Activated B cell treated with CpG ODN at 0.5 μM for 24 hours (primary cell): ENCODE data around the gene TSPAN15. TPM values are rescaled to one million over a fixed set of nuclear protein-coding genes. Genes with fewer than 3 reads are reported as not detected.

Source experiments
- ATAC-seq: fragments of 200-7000 bp; cut with Tn5 transposase; one replicate; pipeline ENCODE4 v1.10.0; 2021; ENCODE audit warnings: low read depth, mild to moderate bottlenecking, moderate library complexity
- CTCF ChIA-PET: fragments of 350-600 bp; sonication (Branson Sonifier 250); formaldehyde crosslinking; loops from one replicate; lab custom pipeline; 2021; ENCODE audit warnings: antibody characterized with exemption; lab: Charles Lee
- POLR2A ChIA-PET: fragments of 350-600 bp; sonication (Branson Sonifier 250); formaldehyde crosslinking; loops from one replicate; lab custom pipeline; 2021; ENCODE audit warnings: antibody characterized with exemption; lab: Charles Lee
- DNase-seq: peaks from one replicate; pipeline ENCODE4 v3.0.0; 2022
- H3K27ac Mint-ChIP-seq: one replicate; pipeline ENCODE4 v1.8.0; 2020; ENCODE audit warnings: mixed read lengths
- H3K27me3 Mint-ChIP-seq: one replicate; pipeline ENCODE4 v1.8.0; 2021; ENCODE audit warnings: mixed read lengths
- H3K36me3 Mint-ChIP-seq: one replicate; pipeline ENCODE4 v1.8.0; 2021; ENCODE audit warnings: low read depth, mixed read lengths
- H3K4me1 Mint-ChIP-seq: one replicate; pipeline ENCODE4 v1.8.0; 2021; ENCODE audit warnings: mixed read lengths
- H3K4me3 Mint-ChIP-seq: one replicate; pipeline ENCODE4 v1.8.0; 2020; ENCODE audit warnings: mild to moderate bottlenecking, mixed read lengths
- H3K9me3 Mint-ChIP-seq: one replicate; pipeline ENCODE4 v1.8.0; 2020; ENCODE audit warnings: mixed read lengths
- intact Hi-C: fragments of 100-400 bp; cut with micrococcal nuclease; formaldehyde crosslinking; loops from one replicate; pipeline ENCODE4 v1.15.1; 2024
- total RNA-seq: library from RNA; stranded (reverse); gene quantifications from 2 replicates; pipeline ENCODE4 v1.2.3, GENCODE V29; 2022
- TF ChIP-seq, protein P1 (sequence below): fragments of 200-600 bp; IDR thresholded peaks from one replicate; pipeline ENCODE4 v1.8.0; 2022; ENCODE audit warnings: antibody characterized with exemption, mild to moderate bottlenecking

Gene TSPAN15
- total RNA-seq, 1 donor from 2014 or later = 0.35 TPM

- ATAC-seq = no peak
- no peak for DNase-seq
- TF ChIP-seq, protein P1, sequence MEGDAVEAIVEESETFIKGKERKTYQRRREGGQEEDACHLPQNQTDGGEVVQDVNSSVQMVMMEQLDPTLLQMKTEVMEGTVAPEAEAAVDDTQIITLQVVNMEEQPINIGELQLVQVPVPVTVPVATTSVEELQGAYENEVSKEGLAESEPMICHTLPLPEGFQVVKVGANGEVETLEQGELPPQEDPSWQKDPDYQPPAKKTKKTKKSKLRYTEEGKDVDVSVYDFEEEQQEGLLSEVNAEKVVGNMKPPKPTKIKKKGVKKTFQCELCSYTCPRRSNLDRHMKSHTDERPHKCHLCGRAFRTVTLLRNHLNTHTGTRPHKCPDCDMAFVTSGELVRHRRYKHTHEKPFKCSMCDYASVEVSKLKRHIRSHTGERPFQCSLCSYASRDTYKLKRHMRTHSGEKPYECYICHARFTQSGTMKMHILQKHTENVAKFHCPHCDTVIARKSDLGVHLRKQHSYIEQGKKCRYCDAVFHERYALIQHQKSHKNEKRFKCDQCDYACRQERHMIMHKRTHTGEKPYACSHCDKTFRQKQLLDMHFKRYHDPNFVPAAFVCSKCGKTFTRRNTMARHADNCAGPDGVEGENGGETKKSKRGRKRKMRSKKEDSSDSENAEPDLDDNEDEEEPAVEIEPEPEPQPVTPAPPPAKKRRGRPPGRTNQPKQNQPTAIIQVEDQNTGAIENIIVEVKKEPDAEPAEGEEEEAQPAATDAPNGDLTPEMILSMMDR = no peak
- intact Hi-C loops = no loop called here
- ChIA-PET POLR2A (no interaction called here), CTCF (no interaction called here)
- H3K4me1 Mint-ChIP-seq = no peaks in the 10 kb centered on the region
- no peak overlapping the region for H3K4me3 Mint-ChIP-seq
- no peak overlapping the region for H3K27ac Mint-ChIP-seq
- H3K36me3 Mint-ChIP-seq = no peaks in the 10 kb centered on the region
- H3K27me3 Mint-ChIP-seq = peaks cover 4% of the 10 kb centered on the region
- H3K9me3 Mint-ChIP-seq = no peaks in the 10 kb centered on the region
Observed at GRCh38 chr10:69501657-69502056, 50.4 kb downstream of the TSPAN15 start.

DNA sequence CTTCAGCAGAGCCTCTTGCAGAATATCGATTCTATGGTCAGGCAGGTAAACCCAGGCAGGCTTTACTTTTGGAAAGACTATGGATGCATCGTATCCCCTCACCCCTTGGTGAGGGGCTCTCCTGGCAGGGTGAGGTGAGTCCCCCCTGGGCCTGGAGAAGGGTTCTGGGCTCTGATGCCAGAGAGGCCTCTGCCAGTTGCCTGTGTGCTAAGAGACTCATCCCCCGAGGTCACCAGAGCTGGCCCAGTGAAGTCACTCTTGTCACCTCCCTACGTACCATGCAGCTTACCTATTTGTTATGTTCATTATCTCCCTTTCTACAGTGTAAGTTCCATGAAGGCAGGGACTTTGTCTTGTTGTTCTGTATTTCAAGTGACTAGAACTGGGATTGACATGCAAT, 51.3 kb downstream of the TSPAN15 start:
- Mint-ChIP-seq H3K27me3 (peaks cover 4% of the 10 kb centered on the region), H3K4me1 (peaks cover 1% of the 10 kb centered on the region), H3K4me3 (no peak overlapping the region), H3K27ac (no peak overlapping the region), H3K36me3 (no peaks in the 10 kb centered on the region), H3K9me3 (no peaks in the 10 kb centered on the region)
- ChIA-PET POLR2A (no interaction called here), CTCF (no interaction called here)
- ATAC-seq (no peak), DNase-seq (no peak)
- intact Hi-C loops = no loop called here
- TF ChIP-seq, protein P1 = no peak

- intact Hi-C loops = no loop called here
- TF ChIP-seq, protein P1 = no peak
- no peak overlapping the region for H3K27ac Mint-ChIP-seq
- CTCF ChIA-PET = no interaction called here
- ATAC-seq (no peak), DNase-seq (no peak)
- H3K27me3 Mint-ChIP-seq = peaks cover 8% of the 10 kb centered on the region
- POLR2A ChIA-PET = no interaction called here
- peaks cover 5% of the 10 kb centered on the region for H3K4me1 Mint-ChIP-seq
- H3K36me3 Mint-ChIP-seq = no peaks in the 10 kb centered on the region
- no peak overlapping the region for H3K4me3 Mint-ChIP-seq
- H3K9me3 Mint-ChIP-seq = no peaks in the 10 kb centered on the region
Observed at GRCh38 chr10:69503001-69503895, 52.0 kb downstream of the TSPAN15 start.

- H3K36me3 Mint-ChIP-seq = no peaks in the 10 kb centered on the region
- H3K4me3 Mint-ChIP-seq = no peak overlapping the region
- H3K27me3 Mint-ChIP-seq = peaks cover 8% of the 10 kb centered on the region
- intact Hi-C loops = no loop called here
- no peaks in the 10 kb centered on the region for H3K9me3 Mint-ChIP-seq
- H3K27ac Mint-ChIP-seq = no peak overlapping the region
- ATAC-seq (no peak), DNase-seq (no peak)
- POLR2A ChIA-PET = no interaction called here
- TF ChIP-seq, protein P1 = no peak
- peaks cover 5% of the 10 kb centered on the region for H3K4me1 Mint-ChIP-seq
- CTCF ChIA-PET = no interaction called here
Observed at GRCh38 chr10:69503896-69504265, 52.6 kb downstream of the TSPAN15 start.

- DNase-seq (no peak), ATAC-seq (no peak)
- H3K4me3 Mint-ChIP-seq = no peak overlapping the region
- no peaks in the 10 kb centered on the region for H3K36me3 Mint-ChIP-seq
- peaks cover 8% of the 10 kb centered on the region for H3K27me3 Mint-ChIP-seq
- intact Hi-C loops = loop anchor here (5.0 kb wide), 2 partner anchors 407 to 497 kb away; no protein-coding TSS in a partner anchor
- ChIA-PET POLR2A (no interaction called here), CTCF (interaction anchor here (0.6 kb wide), 1 partner anchor 30 kb away, joined by 3 read pairs; no protein-coding TSS in a partner anchor)
- peaks cover 5% of the 10 kb centered on the region for H3K4me1 Mint-ChIP-seq
- no peaks in the 10 kb centered on the region for H3K9me3 Mint-ChIP-seq
- TF ChIP-seq, protein P1 = no peak
- no peak overlapping the region for H3K27ac Mint-ChIP-seq
Observed at GRCh38 chr10:69504576-69505250, 53.4 kb downstream of the TSPAN15 start.
